Caco-2 (cell line): Measurements from ENCODE around the gene ACACA. TPM values are rescaled to one million over a fixed set of nuclear protein-coding genes. Genes with fewer than 3 reads are reported as not detected.

Experiments used
- BruUV-seq: library from RNA; stranded (reverse); fragments of 400-500 nt; replicated peaks from 2 replicates; lab custom pipeline; 2021; lab: Mats Ljungman, UMichigan
- CTCF ChIA-PET: fragments of 300-600 bp; sonication (Branson Sonifier 250); formaldehyde crosslinking; loops from one replicate; lab custom pipeline; 2022; ENCODE audit warnings: antibody characterized with exemption; lab: Charles Lee
- POLR2A ChIA-PET: fragments of 300-600 bp; sonication (Branson Sonifier 250); formaldehyde crosslinking; loops from one replicate; lab custom pipeline; 2022; ENCODE audit warnings: antibody characterized with exemption; lab: Charles Lee
- DNase-seq, 2 experiments: peaks; one replicate each; pipeline versions ENCODE4 v3.0.0 to v3.0.0-alpha.2; 2020 to 2022
- H3K27me3 ChIP-seq: replicated peaks from 2 replicates; pipeline ENCODE4 v1.6.0; 2011; ENCODE audit warnings: low read length; ENCODE audit not compliant: control insufficient read depth, insufficient read depth
- H3K36me3 ChIP-seq: 2 replicates; pipeline ENCODE4 v1.5.1; 2011; ENCODE audit warnings: low read length; ENCODE audit not compliant: control insufficient read depth, insufficient read depth
- H3K4me1 ChIP-seq: fragments of 250-450 bp; sonication (Bioruptor Pico); 2 replicates; pipeline ENCODE4 v1.5.1; 2020; ENCODE audit warnings: mild to moderate bottlenecking
- H3K4me3 ChIP-seq: 2 replicates; pipeline ENCODE4 v1.5.1; 2011; ENCODE audit warnings: low read depth, mild to moderate bottlenecking, control low read depth, low read length
- H3K9me3 ChIP-seq: fragments of 250-450 bp; sonication (Bioruptor Pico); 2 replicates; pipeline ENCODE4 v1.5.1; 2020; ENCODE audit warnings: mild to moderate bottlenecking, moderate library complexity
- H3K27ac Mint-ChIP-seq: one replicate; pipeline ENCODE4 v1.8.0; 2022; ENCODE audit warnings: mixed read lengths; ENCODE audit not compliant: unreplicated experiment
- H3K27me3 Mint-ChIP-seq: one replicate; pipeline ENCODE4 v1.8.0; 2022; ENCODE audit warnings: mixed read lengths; ENCODE audit not compliant: insufficient read depth, unreplicated experiment
- H3K36me3 Mint-ChIP-seq: one replicate; pipeline ENCODE4 v1.8.0; 2022; ENCODE audit warnings: mild to moderate bottlenecking, mixed read lengths; ENCODE audit not compliant: insufficient read depth, unreplicated experiment
- H3K4me1 Mint-ChIP-seq: one replicate; pipeline ENCODE4 v1.8.0; 2022; ENCODE audit warnings: low read depth, mixed read lengths; ENCODE audit not compliant: unreplicated experiment
- H3K4me3 Mint-ChIP-seq: one replicate; pipeline ENCODE4 v1.8.0; 2022; ENCODE audit warnings: mild to moderate bottlenecking, moderate library complexity, mixed read lengths; ENCODE audit not compliant: unreplicated experiment
- H3K9me3 Mint-ChIP-seq: one replicate; pipeline ENCODE4 v1.8.0; 2022; ENCODE audit warnings: mixed read lengths; ENCODE audit not compliant: unreplicated experiment
- CTCF ChIP-seq, 2 experiments: fragments of 200-600 bp in 1 of 2; IDR thresholded peaks; 1 replicate in 1 of 2; 2 replicates in 1 of 2; pipeline versions ENCODE4 v1.5.1 to v1.8.0; 2011 to 2022; ENCODE audit warnings: antibody characterized with exemption in 1 of 2, control low read depth in 1 of 2, inconsistent platforms in 1 of 2, low read depth in 1 of 2, low read length in 1 of 2, mild to moderate bottlenecking in 1 of 2, moderate library complexity in 1 of 2; ENCODE audit not compliant: insufficient read depth in 1 of 2, severe bottlenecking in 1 of 2, unreplicated experiment in 1 of 2
- intact Hi-C: fragments of 100-400 bp; cut with micrococcal nuclease; formaldehyde crosslinking; loops from one replicate; pipeline ENCODE4 v1.10.0; 2022; ENCODE audit not compliant: unreplicated experiment
- total RNA-seq: library from RNA; stranded (reverse); gene quantifications from 2 replicates; pipeline ENCODE4 v1.2.3, GENCODE V29; 2022

Gene ACACA
- total RNA-seq, 1 experiment from 2014 or later: 108 TPM

GRCh38 chr17:37218849-37219248 lies 187.8 kb downstream of the ACACA start:
- Mint-ChIP-seq H3K4me1 (peaks cover 5% of the 10 kb centered on the region), H3K9me3 (no peaks in the 10 kb centered on the region), H3K4me3 (no peak overlapping the region), H3K36me3 (peaks cover 81% of the 10 kb centered on the region), H3K27ac (no peak overlapping the region), H3K27me3 (no peaks in the 10 kb centered on the region)
- Histone ChIP-seq H3K36me3 (peaks cover 2% of the 10 kb centered on the region; the same call in 1 of the 2 replicates), H3K9me3 (no peaks in the 10 kb centered on the region), H3K27me3 (no peaks in the 10 kb centered on the region), H3K4me1 (no peaks in the 10 kb centered on the region), H3K4me3 (no peak overlapping the region)
- BruUV-seq: no TSS peak
- CTCF ChIA-PET: no interaction called here
- intact Hi-C loops: no loop called here
- POLR2A ChIA-PET: no interaction called here
- TF ChIP-seq CTCF (IDR thresholded peaks at IDR 0.05; ENCODE audit: insufficient read depth in 1 of 2, low read depth in 1 of 2, low read length in 1 of 2, severe bottlenecking in 1 of 2, unreplicated experiment in 1 of 2): no peak
- no peak for DNase-seq

GRCh38 chr17:37214416-37214815 lies 192.2 kb downstream of the ACACA start:
- POLR2A ChIA-PET: no interaction called here
- Mint-ChIP-seq H3K4me1 (no peaks in the 10 kb centered on the region), H3K27me3 (no peaks in the 10 kb centered on the region), H3K36me3 (peaks cover 69% of the 10 kb centered on the region), H3K27ac (no peak overlapping the region), H3K4me3 (no peak overlapping the region), H3K9me3 (no peaks in the 10 kb centered on the region)
- no peak for DNase-seq
- no peak for TF ChIP-seq CTCF (IDR thresholded peaks at IDR 0.05; ENCODE audit: insufficient read depth in 1 of 2, low read depth in 1 of 2, low read length in 1 of 2, severe bottlenecking in 1 of 2, unreplicated experiment in 1 of 2)
- intact Hi-C loops: no loop called here
- H3K4me3 ChIP-seq: no peak overlapping the region
- CTCF ChIA-PET: interaction anchor here (1.1 kb wide), 1 partner anchor 25 kb away, joined by 3 read pairs; no protein-coding TSS in a partner anchor
- H3K9me3 ChIP-seq: no peaks in the 10 kb centered on the region
- H3K36me3 ChIP-seq: no peaks in the 10 kb centered on the region
- no peaks in the 10 kb centered on the region for H3K4me1 ChIP-seq
- no TSS peak for BruUV-seq
- H3K27me3 ChIP-seq: no peaks in the 10 kb centered on the region

- H3K9me3 Mint-ChIP-seq: no peaks in the 10 kb centered on the region
- H3K4me3 ChIP-seq: no peak overlapping the region
- H3K36me3 Mint-ChIP-seq: peaks cover 67% of the 10 kb centered on the region
- CTCF ChIA-PET: interaction anchor here (1.1 kb wide), 1 partner anchor 26 kb away, joined by 3 read pairs; no protein-coding TSS in a partner anchor
- H3K27me3 Mint-ChIP-seq: no peaks in the 10 kb centered on the region
- no peaks in the 10 kb centered on the region for H3K27me3 ChIP-seq
- no TSS peak for BruUV-seq
- DNase-seq: no peak
- no peaks in the 10 kb centered on the region for H3K4me1 Mint-ChIP-seq
- H3K4me3 Mint-ChIP-seq: no peak overlapping the region
- H3K4me1 ChIP-seq: no peaks in the 10 kb centered on the region
- no peaks in the 10 kb centered on the region for H3K9me3 ChIP-seq
- intact Hi-C loops: no loop called here
- H3K36me3 ChIP-seq: no peaks in the 10 kb centered on the region
- POLR2A ChIA-PET: no interaction called here
- H3K27ac Mint-ChIP-seq: no peak overlapping the region
- TF ChIP-seq CTCF (IDR thresholded peaks at IDR 0.05; ENCODE audit: insufficient read depth in 1 of 2, low read depth in 1 of 2, low read length in 1 of 2, severe bottlenecking in 1 of 2, unreplicated experiment in 1 of 2): no peak
Observed at GRCh38 chr17:37213927-37214326, 192.7 kb downstream of the ACACA start.
